ENCODE data around the gene NDUFV3.

DNA sequence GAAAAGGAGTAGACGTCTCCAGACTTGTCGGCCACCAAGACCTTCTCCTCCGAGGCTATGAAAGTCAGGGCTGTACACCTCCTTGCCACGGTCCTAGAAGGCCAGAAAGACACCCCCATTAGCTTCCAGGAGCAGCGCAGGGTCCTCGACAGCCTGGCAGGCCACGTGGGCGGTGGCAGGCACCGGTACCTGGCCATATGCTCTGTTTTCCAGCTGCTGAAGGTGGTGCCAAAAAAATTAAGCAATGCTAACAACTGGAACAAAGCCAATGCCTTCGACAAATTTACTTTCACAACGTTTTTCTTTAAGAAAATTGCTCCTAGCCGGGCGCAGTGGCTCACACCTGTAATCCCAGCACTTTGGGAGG lies 29.6 kb upstream of the NDUFV3 start:
- TF ChIP-seq, protein P1, sequence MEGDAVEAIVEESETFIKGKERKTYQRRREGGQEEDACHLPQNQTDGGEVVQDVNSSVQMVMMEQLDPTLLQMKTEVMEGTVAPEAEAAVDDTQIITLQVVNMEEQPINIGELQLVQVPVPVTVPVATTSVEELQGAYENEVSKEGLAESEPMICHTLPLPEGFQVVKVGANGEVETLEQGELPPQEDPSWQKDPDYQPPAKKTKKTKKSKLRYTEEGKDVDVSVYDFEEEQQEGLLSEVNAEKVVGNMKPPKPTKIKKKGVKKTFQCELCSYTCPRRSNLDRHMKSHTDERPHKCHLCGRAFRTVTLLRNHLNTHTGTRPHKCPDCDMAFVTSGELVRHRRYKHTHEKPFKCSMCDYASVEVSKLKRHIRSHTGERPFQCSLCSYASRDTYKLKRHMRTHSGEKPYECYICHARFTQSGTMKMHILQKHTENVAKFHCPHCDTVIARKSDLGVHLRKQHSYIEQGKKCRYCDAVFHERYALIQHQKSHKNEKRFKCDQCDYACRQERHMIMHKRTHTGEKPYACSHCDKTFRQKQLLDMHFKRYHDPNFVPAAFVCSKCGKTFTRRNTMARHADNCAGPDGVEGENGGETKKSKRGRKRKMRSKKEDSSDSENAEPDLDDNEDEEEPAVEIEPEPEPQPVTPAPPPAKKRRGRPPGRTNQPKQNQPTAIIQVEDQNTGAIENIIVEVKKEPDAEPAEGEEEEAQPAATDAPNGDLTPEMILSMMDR (conservative IDR thresholded peaks at IDR 0.05; ENCODE audit: low read length) = no peak
- TF ChIP-seq EZH2phosphoT487 (IDR thresholded peaks at IDR 0.05; ENCODE audit: borderline replicate concordance, low read depth, low read length) = no peak
